GM13977 (cell line): ENCODE measurements around the gene SLC37A1.

ENCODE experiments used
- DNase-seq: peaks from one replicate; pipeline ENCODE4 v3.0.0; 2012; ENCODE audit warnings: low spot score
- CTCF ChIP-seq: IDR thresholded peaks from 2 replicates; pipeline ENCODE4 v1.5.1; 2012; ENCODE audit warnings: mild to moderate bottlenecking, control low read depth; ENCODE audit not compliant: insufficient read depth; ENCODE audit errors: extremely low read depth, missing control alignments
- in situ Hi-C: fragments of 300-500 bp; cut with MboI; formaldehyde crosslinking; loops from one replicate; pipeline ENCODE4 v1.12.0; 2022; ENCODE audit warnings: low sequenced_read_pairs, low pct_unique_long_range_greater_than_20kb, mixed read lengths, inconsistent platforms; ENCODE audit not compliant: unreplicated experiment

The SLC37A1 gene

DNA sequence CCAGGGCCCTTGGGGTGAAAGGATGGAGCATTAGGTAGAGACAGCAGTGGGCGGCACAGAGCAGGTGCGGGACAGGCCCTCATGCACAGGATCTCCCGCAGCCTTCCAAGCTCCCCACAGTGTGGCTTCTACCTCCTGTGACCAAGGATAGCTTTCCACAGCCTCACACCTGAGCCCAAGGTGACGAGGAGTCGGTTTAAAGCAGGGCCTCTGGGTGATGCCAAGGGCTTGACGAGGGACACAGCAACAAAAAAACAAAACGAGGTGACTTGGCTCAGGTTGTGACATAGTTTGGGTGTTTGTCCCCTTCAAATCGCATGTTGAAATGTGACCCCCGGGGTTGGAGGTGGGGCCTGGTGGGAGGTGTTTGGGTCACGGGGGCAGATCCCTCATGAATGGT, 32.9 kb upstream of the SLC37A1 start:
- in situ Hi-C loops: no loop called here
- no peak for TF ChIP-seq CTCF
- DNase-seq: no peak

DNA sequence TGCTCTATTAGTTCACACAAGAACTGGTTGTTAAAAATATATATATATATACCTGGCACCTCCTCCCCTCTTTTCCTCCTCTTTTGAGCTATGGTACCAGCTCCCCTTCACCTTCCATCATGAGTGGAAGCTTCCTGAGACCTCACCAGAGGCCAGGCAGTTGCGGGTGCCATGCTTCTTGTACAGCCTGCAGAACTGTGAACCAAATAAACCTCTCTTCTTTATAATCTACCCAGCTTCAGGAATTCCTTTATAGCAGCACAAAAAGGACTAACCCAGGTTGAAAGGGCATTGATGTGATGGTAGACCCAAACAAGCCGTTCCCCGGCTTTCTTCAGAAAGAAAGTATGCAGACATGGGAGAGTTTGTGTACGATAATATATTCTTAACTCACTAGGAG, 32.5 kb upstream of the SLC37A1 start:
- no peak for DNase-seq
- in situ Hi-C loops: no loop called here
- TF ChIP-seq CTCF: no peak

- in situ Hi-C loops: no loop called here
- TF ChIP-seq CTCF: no peak
These were observed 28.7 kb upstream of the SLC37A1 start for GRCh38 chr21:42484966-42485365.

DNA sequence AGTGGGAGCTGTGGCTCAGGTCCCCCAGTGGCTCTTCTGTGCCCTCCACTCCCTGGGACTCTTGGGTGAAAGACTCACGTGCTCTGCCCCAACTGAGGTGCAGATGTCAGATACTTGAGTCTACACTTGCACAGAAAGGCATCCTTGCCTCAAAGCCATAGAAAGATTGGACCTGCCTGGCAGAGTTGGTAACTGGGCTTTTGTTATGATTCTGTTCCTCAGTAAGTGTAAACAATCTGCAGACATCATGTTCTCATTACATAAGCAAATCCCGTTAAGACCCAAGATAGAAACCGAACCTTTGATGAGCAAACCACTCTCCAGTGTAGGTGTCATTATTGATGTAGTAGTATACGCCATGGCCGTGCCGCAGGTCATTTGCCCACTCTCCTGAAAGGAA, 27.6 kb upstream of the SLC37A1 start:
- no peak for DNase-seq
- no peak for TF ChIP-seq CTCF
- in situ Hi-C loops: no loop called here

More at GRCh38 chr21:42484966-42485365, 28.7 kb upstream of the SLC37A1 start:
- no peak for DNase-seq

- DNase-seq: no peak
- TF ChIP-seq CTCF: no peak
- in situ Hi-C loops: no loop called here
These were observed 27.1 kb upstream of the SLC37A1 start for GRCh38 chr21:42486531-42486930.

- TF ChIP-seq CTCF: no peak
- DNase-seq: no peak
- in situ Hi-C loops: no loop called here
These were observed 24.6 kb upstream of the SLC37A1 start for GRCh38 chr21:42489006-42489563.

DNA sequence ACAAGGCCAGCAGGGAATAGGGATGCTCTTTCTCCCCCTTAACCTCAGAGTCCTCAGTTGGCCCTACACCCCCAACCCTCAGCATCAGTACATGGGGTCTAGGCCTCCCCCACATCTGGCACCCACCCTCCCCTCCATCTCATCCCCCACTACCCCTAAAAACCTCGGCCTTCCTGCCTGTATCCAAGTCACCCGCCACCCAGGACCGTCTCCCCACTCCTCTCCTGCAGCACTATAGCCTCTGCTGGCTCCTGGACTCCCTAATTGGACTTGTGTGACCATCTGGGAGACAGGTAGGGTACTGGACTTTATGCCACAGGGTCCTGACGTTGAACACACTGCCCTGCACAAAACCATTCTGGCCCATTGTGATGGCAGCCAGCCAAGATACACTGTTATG, 23.7 kb upstream of the SLC37A1 start:
- in situ Hi-C loops: no loop called here
- no peak for DNase-seq
- TF ChIP-seq CTCF: no peak
